Activated CD4-positive, alpha-beta T cell treated with anti-CD3 and anti-CD28 coated beads for 24 hours (primary cell): ENCODE measurements around the gene CENPN.
A peak's percentile ranks its signal among the peaks of the same experiment; 100 is the strongest.

Experiments
- DNase-seq, 2 donors: peaks; one replicate each; pipeline ENCODE4 v3.0.0-alpha.2; 2020; ENCODE audit warnings: low read depth in 2 of 2

The CENPN gene

GRCh38 chr16:81077076-81077940, 70.3 kb downstream of the CENPN start, which contains the start of gene C16orf46:
Gene C16orf46 (minus strand): TSS chr16:81077238. CDS start chr16:81063955, 13,283 bp downstream.
- peak; percentile 89 to 95 for DNase-seq

- DNase-seq = no peak
Measured at GRCh38 chr16:81080233-81080632, 73.2 kb downstream of the CENPN start.

GRCh38 chr16:81081014-81081413, 74.0 kb downstream of the CENPN start:
- DNase-seq = no peak
